HepG2 (cell line): ENCODE data around the gene C21orf58. TPM values are rescaled to one million over a fixed set of nuclear protein-coding genes. Genes with fewer than 3 reads are reported as not detected.

Source experiments
- ATAC-seq: fragments of 200-7000 bp; cut with Tn5 transposase; 3 replicates; pipeline ENCODE4 v1.9.1; 2020; ENCODE audit warnings: mild to moderate bottlenecking, moderate library complexity
- BruUV-seq: library from RNA; stranded (reverse); fragments of 400-500 nt; replicated peaks from 2 replicates; lab custom pipeline; 2021; lab: Mats Ljungman, UMichigan
- CTCF ChIA-PET: fragments of 300-600 bp; formaldehyde crosslinking; extraction: SDS; loops from one replicate; lab custom pipeline; 2021; ENCODE audit warnings: low total read pairs, inconsistent platforms, low intra/inter-chr PET ratio; lab: Yijun Ruan, JAX
- POLR2A ChIA-PET: fragments of 350-600 bp; sonication (Branson Sonifier 250); formaldehyde crosslinking; loops from one replicate; lab custom pipeline; 2020; ENCODE audit warnings: antibody characterized with exemption, inconsistent platforms; lab: Yijun Ruan, JAX
- DNase-seq: peaks from one replicate; pipeline ENCODE4 v3.0.0-alpha.2; 2015; ENCODE audit warnings: low spot score
- FAIRE-seq: peaks from 3 replicates; lab custom pipeline; 2011; peaks lifted over from hg19 to GRCh38; lab: Jason Lieb, UNC
- H2AFZ ChIP-seq: one replicate; pipeline ENCODE4 v1.6.1; 2011; ENCODE audit warnings: low read length, inconsistent platforms
- H3K27ac ChIP-seq: fragments of 300-600 bp; 3 replicates; pipeline ENCODE4 v1.8.0; 2011; ENCODE audit warnings: mixed run types, mild to moderate bottlenecking, mixed read lengths, low read length, inconsistent platforms; ENCODE audit not compliant: insufficient read depth; ENCODE audit errors: extremely low read length
- H3K27me3 ChIP-seq, 2 experiments: fragments of 200-600 bp in 1 of 2; 2 replicates in 1 of 2; 3 replicates in 1 of 2; pipeline versions ENCODE4 v1.6.0 to v1.8.0; 2011; ENCODE audit warnings: low read length in 2 of 2, mild to moderate bottlenecking in 2 of 2, moderate library complexity in 2 of 2, inconsistent platforms in 1 of 2; ENCODE audit not compliant: insufficient read depth in 2 of 2, control insufficient read depth in 1 of 2
- H3K36me3 ChIP-seq, 2 experiments: fragments of 200-600 bp in 1 of 2; replicated peaks in 1 of 2; 2 replicates in 1 of 2; 3 replicates in 1 of 2; pipeline versions ENCODE4 v1.5.1 to v1.8.0; 2011; ENCODE audit warnings: low read length in 2 of 2, inconsistent platforms in 1 of 2; ENCODE audit not compliant: insufficient read depth in 2 of 2, control insufficient read depth in 1 of 2
- H3K4me1 ChIP-seq: 2 replicates; pipeline ENCODE4 v1.5.1; 2012; ENCODE audit warnings: low read length, inconsistent platforms; ENCODE audit not compliant: insufficient read depth
- H3K4me2 ChIP-seq: 2 replicates; pipeline ENCODE4 v1.6.0; 2011; ENCODE audit warnings: low read depth, low read length, inconsistent platforms
- H3K4me3 ChIP-seq, 3 experiments: fragments of 200-600 bp in 1 of 3; sonication (generic), shearing (Covaris generic) in 1 of 3; replicated peaks in 1 of 3; 2 replicates each; pipeline ENCODE4 v1.5.1; 2011 to 2016; ENCODE audit warnings: low read length in 3 of 3, inconsistent platforms in 2 of 3, low read depth in 2 of 3, mild to moderate bottlenecking in 2 of 3, control low read depth in 1 of 3, mixed read lengths in 1 of 3; ENCODE audit not compliant: insufficient read depth in 1 of 3
- H3K79me2 ChIP-seq: one replicate; pipeline ENCODE4 v1.6.1; 2011; ENCODE audit warnings: low read length, inconsistent platforms; ENCODE audit not compliant: insufficient read depth
- H3K9ac ChIP-seq: 2 replicates; pipeline ENCODE4 v1.6.0; 2011; ENCODE audit warnings: mild to moderate bottlenecking, low read depth, low read length, inconsistent platforms; ENCODE audit not compliant: insufficient read depth
- H3K9me3 ChIP-seq: 2 replicates; pipeline ENCODE4 v1.5.1; 2012; ENCODE audit warnings: mild to moderate bottlenecking, low read length
- H4K20me1 ChIP-seq: 2 replicates; pipeline ENCODE4 v1.6.0; 2011; ENCODE audit warnings: inconsistent platforms, mild to moderate bottlenecking, low read length, moderate library complexity; ENCODE audit not compliant: insufficient read depth
- CTCF ChIP-seq: sonication (generic); formaldehyde crosslinking; IDR thresholded peaks from 2 replicates; pipeline ENCODE4 v1.5.0; 2020; ENCODE audit warnings: mild to moderate bottlenecking, missing genetic modification reagents, moderate library complexity
- E2F1 ChIP-seq: sonication (generic); formaldehyde crosslinking; IDR thresholded peaks from 2 replicates; pipeline ENCODE4 v1.5.0; 2020; ENCODE audit warnings: missing genetic modification reagents
- MAX ChIP-seq: IDR thresholded peaks from 2 replicates; pipeline ENCODE4 v1.6.1; 2012; ENCODE audit warnings: inconsistent platforms
- NBN ChIP-seq: fragments of 450-650 bp; conservative IDR thresholded peaks from 2 replicates; pipeline ENCODE4 v1.6.1; 2017
- STAT6 ChIP-seq: sonication (generic); formaldehyde crosslinking; IDR thresholded peaks from 2 replicates; pipeline ENCODE4 v1.4.0; 2020; ENCODE audit warnings: missing genetic modification reagents, mild to moderate bottlenecking, borderline replicate concordance
- TAF15 ChIP-seq: fragments of 200-400 bp; formaldehyde crosslinking; IDR thresholded peaks from one replicate; pipeline ENCODE4 v1.6.1; 2018; ENCODE audit warnings: mild to moderate bottlenecking, low read depth, low read length; ENCODE audit not compliant: poor library complexity, severe bottlenecking
- TERF1 ChIP-seq: sonication (generic); formaldehyde crosslinking; IDR thresholded peaks from 2 replicates; pipeline ENCODE4 v1.8.0; 2022; ENCODE audit warnings: mild to moderate bottlenecking, missing genetic modification reagents, moderate library complexity
- THAP11 ChIP-seq: IDR thresholded peaks from 2 replicates; pipeline ENCODE4 v1.6.1; 2016; ENCODE audit warnings: missing biosample characterization, missing genetic modification reagents
- THRA ChIP-seq: sonication (generic); formaldehyde crosslinking; IDR thresholded peaks from 2 replicates; pipeline ENCODE4 v1.4.0; 2020; ENCODE audit warnings: missing genetic modification reagents, borderline replicate concordance
- ZNF282 ChIP-seq: fragments of 450-650 bp; IDR thresholded peaks from 2 replicates; pipeline ENCODE4 v1.6.1; 2018; ENCODE audit not compliant: partially characterized antibody
- ZNF354B ChIP-seq: sonication (generic); formaldehyde crosslinking; IDR thresholded peaks from 2 replicates; pipeline ENCODE4 v1.8.0; 2022; ENCODE audit warnings: mild to moderate bottlenecking, missing genetic modification reagents
- ZNF761 ChIP-seq: sonication (generic); formaldehyde crosslinking; conservative IDR thresholded peaks from 2 replicates; pipeline ENCODE4 v1.4.0; 2020; ENCODE audit warnings: mild to moderate bottlenecking, missing genetic modification reagents
- ZXDC ChIP-seq: sonication (generic); formaldehyde crosslinking; IDR thresholded peaks from 2 replicates; pipeline ENCODE4 v1.5.0; 2020; ENCODE audit warnings: mild to moderate bottlenecking, missing genetic modification reagents
- WGBS: methylation state at CpG from one replicate; pipeline ENCODE4 v1.1.6; 2017; ENCODE audit warnings: low lambda C conversion rate; 5-methylcytosine and 5-hydroxymethylcytosine counted together
- in situ Hi-C: cut with HindIII; loops from 2 replicates; pipeline ENCODE4 v1.10.0; 2017; ENCODE audit warnings: low pct_unique_long_range_greater_than_20kb; ENCODE audit not compliant: extremely low pct_ligation_motif_present
- intact Hi-C: fragments of 100-400 bp; cut with micrococcal nuclease; formaldehyde crosslinking; loops from one replicate; pipeline ENCODE4 v1.10.0; 2022; ENCODE audit not compliant: unreplicated experiment
- polyA plus RNA-seq, 8 experiments: library from polyadenylated mRNA; depleted of rRNA in 3 of 8; stranded (reverse) in 7 of 8; unstranded in 1 of 8; fragments of >200 nt; fragmentation: Illumina TruSeq in 4 of 8; extraction: Trizol in 4 of 8; gene quantifications; 2 replicates each; pipeline versions ENCODE4 v1.2.1 to v1.2.3, GENCODE V29; 2011 to 2016; ENCODE audit warnings: low read depth in 4 of 8, missing spikeins in 1 of 8, mixed read lengths in 1 of 8; ENCODE audit not compliant: insufficient read depth in 1 of 8
- total RNA-seq, 5 experiments: library from RNA; depleted of rRNA; stranded (reverse); fragments of >200 nt; fragmentation: Illumina TruSeq; extraction: Trizol; gene quantifications; 2 replicates each; pipeline ENCODE4 v1.2.3, GENCODE V29; 2016; ENCODE audit warnings: low read depth in 1 of 5

The C21orf58 gene
- total and polyA plus RNA-seq, 2 of the 13 experiments (the other 11 are each of a cell fraction or from before 2014, with no cell fraction given), result 3.5 to 6.8 TPM

- Histone ChIP-seq H3K9me3 (no peaks in the 10 kb centered on the region), H3K9ac (no peak overlapping the region), H3K27ac (no peak overlapping the region), H4K20me1 (no peaks in the 10 kb centered on the region), H3K36me3 (peaks cover 5 to 37% of the 10 kb centered on the region in 2 experiments; a peak in 3 of 5 replicates), H2AFZ (no peak overlapping the region), H3K4me2 (no peak overlapping the region), H3K4me1 (peaks cover 29% of the 10 kb centered on the region), H3K79me2 (peaks cover 36% of the 10 kb centered on the region), H3K27me3 (no peaks in the 10 kb centered on the region; a peak in 1 of 5 replicates), H3K4me3 (no peak overlapping the region)
- BruUV-seq, result no TSS peak
- ChIA-PET POLR2A (no interaction called here), CTCF (no interaction called here)
- ATAC-seq (no peak), FAIRE-seq (no peak), DNase-seq (no peak)
- WGBS, result 91% methylated on average over 3 of the region's 4 CpGs
- intact Hi-C loops, result no loop called here
- in situ Hi-C loops, result no loop called here
- TF ChIP-seq ZNF761 (no peak), E2F1 (no peak), THRA (no peak), STAT6 (no peak), NBN (no peak), TAF15 (no peak), TERF1 (no peak), THAP11 (CRISPR knock-in tag) (no peak), CTCF (no peak), MAX (no peak), ZXDC (no peak), ZNF354B (CRISPR knock-in tag) (no peak), ZNF282 (no peak)
Measured at GRCh38 chr21:46327711-46328110, 4.0 kb upstream of the C21orf58 start.
